ENCODE results near the gene RPP40. TPM values are rescaled to one million over a fixed set of nuclear protein-coding genes. Genes with fewer than 3 reads are reported as not detected.

Gene RPP40, protein sequence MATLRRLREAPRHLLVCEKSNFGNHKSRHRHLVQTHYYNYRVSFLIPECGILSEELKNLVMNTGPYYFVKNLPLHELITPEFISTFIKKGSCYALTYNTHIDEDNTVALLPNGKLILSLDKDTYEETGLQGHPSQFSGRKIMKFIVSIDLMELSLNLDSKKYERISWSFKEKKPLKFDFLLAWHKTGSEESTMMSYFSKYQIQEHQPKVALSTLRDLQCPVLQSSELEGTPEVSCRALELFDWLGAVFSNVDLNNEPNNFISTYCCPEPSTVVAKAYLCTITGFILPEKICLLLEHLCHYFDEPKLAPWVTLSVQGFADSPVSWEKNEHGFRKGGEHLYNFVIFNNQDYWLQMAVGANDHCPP
- total RNA-seq, result 9.9 and 10.1 TPM in 2 replicates

DNA sequence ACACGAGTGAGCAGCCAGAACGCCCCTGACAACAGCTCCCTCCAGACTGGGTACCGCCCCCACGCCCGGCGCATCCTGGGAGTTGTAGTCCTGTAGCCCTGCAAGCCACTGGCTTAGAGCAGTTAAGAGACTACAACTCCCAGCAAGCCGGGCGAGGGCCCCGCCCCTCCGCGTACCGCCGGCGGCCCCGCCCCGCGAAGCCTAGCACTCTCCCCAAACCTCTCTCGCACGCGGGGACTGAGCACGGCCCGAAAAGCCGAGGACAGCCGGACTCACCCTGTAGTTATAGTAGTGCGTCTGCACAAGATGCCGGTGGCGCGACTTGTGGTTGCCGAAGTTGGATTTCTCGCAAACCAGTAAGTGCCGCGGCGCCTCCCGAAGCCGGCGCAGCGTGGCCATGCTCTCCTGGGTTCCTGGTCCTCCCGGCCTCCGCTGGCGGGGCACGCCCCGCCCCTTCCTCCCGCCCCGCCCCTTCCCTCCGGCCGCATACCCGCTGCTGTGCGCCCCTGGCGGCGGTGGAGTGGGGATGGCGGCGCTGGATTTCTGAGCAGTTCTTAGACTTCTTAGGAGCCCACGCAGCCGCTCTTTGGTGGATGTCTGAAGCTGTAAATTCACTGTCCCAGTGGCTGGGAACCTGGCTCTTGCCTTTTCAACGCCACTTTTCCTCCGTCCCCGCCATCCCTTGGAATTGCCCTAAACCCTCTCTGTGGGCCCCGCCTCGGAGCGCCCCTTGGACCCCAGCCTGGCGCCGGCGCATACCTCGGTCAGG is at the start of gene RPP40:
RPP40 (minus strand) TSS at position 434 of the 769 bp plus-strand sequence; CDS start at position 399, 35 bp downstream.

Other genes with a start within 250 kb of the RPP40 start
- gene CDYL, start 227.6 kb downstream of the RPP40 start, total RNA-seq, result 14.3 and 14.9 TPM in 2 replicates
- 1.3 and 3.8 TPM in 2 replicates for gene PPP1R3G, start 81.3 kb upstream of the RPP40 start, total RNA-seq